ENCODE data around the gene RNF213.
"Not testable (repeated sequence)": the region's sequence is repeated elsewhere in the genome, so short reads cannot be mapped to it uniquely, and the experiment has no call there.

The RNF213 gene

DNA sequence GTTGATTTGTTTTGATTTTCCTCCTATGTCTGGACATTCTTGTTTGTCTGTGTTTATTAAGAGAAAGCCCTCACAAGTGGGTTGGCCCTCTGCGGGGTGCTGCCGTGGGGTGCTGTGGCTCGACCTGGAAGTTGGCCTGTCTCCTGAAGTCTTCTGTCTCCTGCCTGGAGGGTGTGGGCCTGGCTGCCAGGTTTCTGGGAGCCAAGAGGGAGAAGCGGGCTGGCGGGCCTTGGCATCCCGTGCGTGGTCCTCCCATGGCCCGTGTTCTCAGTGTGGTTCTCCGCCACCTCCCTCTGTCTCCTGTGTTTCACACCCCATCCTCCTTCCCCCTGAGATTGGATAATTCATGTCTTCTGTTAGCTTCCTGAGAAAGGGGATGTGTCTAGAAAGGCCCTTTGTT is 69.6 kb downstream of the RNF213 start:
- H3K4me3 ChIP-seq (ENCODE audit: low read depth, low read length) = no peak overlapping the region
- TF ChIP-seq, protein P1, sequence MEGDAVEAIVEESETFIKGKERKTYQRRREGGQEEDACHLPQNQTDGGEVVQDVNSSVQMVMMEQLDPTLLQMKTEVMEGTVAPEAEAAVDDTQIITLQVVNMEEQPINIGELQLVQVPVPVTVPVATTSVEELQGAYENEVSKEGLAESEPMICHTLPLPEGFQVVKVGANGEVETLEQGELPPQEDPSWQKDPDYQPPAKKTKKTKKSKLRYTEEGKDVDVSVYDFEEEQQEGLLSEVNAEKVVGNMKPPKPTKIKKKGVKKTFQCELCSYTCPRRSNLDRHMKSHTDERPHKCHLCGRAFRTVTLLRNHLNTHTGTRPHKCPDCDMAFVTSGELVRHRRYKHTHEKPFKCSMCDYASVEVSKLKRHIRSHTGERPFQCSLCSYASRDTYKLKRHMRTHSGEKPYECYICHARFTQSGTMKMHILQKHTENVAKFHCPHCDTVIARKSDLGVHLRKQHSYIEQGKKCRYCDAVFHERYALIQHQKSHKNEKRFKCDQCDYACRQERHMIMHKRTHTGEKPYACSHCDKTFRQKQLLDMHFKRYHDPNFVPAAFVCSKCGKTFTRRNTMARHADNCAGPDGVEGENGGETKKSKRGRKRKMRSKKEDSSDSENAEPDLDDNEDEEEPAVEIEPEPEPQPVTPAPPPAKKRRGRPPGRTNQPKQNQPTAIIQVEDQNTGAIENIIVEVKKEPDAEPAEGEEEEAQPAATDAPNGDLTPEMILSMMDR (conservative IDR thresholded peaks at IDR 0.05; ENCODE audit: low read depth, low read length) = no peak
- DNase-seq (ENCODE audit: low read depth) = no peak

DNA sequence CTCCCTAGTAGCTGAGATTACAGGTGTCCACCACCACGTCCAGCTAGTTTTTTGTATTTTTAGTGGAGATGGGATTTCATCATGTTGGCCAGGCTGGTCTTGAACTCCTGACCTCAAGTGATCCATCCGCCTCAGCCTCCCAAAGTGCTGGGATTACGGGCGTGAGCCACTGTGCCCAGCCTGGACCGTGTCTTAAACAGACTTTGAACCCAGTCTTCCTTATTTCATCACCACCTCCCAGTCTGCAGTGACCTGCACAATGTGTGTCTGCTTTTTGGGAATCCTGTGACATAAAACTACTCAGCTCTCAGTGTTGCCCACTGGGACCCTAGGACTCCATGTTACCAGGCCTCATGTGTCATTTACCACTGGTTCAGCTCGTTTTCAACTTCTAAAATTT is 70.3 kb downstream of the RNF213 start:
- DNase-seq (ENCODE audit: low read depth); H3K4me3 ChIP-seq (ENCODE audit: low read depth, low read length): not testable (repeated sequence)

- H3K4me3 ChIP-seq (ENCODE audit: low read depth, low read length) = no peak overlapping the region
- TF ChIP-seq, protein P1 (conservative IDR thresholded peaks at IDR 0.05; ENCODE audit: low read depth, low read length) = no peak
- DNase-seq (ENCODE audit: low read depth) = no peak
Measured at GRCh38 chr17:80331820-80332219, 71.2 kb downstream of the RNF213 start.

DNA sequence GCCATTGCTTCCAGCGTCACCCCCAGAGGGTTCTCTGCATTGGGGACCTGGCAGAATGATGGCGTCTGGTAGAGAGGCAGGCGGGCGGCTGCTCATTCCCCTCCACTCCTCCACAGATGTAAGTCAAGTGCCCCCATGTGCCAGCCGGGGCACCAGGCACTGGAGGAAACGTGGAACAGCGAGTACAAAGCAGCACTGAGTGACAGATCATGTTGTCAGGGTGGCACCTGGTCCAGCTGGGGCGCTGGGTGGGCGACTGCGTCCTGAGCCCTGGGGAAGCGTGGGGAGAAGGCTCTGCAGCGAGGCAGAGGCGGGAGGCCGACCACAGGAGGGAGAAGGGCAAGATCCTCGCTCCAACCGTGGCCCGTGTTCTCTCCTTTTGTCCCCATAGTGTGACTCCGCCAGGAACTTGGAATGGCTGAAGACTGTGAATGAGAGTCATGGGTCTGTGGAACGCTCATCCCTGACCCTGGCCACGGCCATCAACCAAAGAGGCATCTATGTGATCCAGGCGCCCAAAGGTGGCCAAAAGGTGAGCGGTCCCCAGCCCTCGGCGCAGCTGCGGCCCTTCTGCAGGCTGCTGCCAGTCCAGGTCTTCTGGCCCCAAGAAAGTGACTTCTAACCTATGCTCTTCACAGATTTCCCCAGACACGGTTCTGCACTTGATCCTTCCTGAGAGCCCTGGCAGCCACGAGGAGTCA is 76.7 kb downstream of the RNF213 start:
- no peak overlapping the region for H3K4me3 ChIP-seq (ENCODE audit: low read depth, low read length)
- TF ChIP-seq, protein P1 (conservative IDR thresholded peaks at IDR 0.05; ENCODE audit: low read depth, low read length) = no peak
- no peak for DNase-seq (ENCODE audit: low read depth)

- H3K4me3 ChIP-seq (ENCODE audit: low read depth, low read length) = no peak overlapping the region
- DNase-seq (ENCODE audit: low read depth) = no peak
- TF ChIP-seq, protein P1 (conservative IDR thresholded peaks at IDR 0.05; ENCODE audit: low read depth, low read length) = no peak
Measured at GRCh38 chr17:80339118-80339517, 78.5 kb downstream of the RNF213 start.

DNA sequence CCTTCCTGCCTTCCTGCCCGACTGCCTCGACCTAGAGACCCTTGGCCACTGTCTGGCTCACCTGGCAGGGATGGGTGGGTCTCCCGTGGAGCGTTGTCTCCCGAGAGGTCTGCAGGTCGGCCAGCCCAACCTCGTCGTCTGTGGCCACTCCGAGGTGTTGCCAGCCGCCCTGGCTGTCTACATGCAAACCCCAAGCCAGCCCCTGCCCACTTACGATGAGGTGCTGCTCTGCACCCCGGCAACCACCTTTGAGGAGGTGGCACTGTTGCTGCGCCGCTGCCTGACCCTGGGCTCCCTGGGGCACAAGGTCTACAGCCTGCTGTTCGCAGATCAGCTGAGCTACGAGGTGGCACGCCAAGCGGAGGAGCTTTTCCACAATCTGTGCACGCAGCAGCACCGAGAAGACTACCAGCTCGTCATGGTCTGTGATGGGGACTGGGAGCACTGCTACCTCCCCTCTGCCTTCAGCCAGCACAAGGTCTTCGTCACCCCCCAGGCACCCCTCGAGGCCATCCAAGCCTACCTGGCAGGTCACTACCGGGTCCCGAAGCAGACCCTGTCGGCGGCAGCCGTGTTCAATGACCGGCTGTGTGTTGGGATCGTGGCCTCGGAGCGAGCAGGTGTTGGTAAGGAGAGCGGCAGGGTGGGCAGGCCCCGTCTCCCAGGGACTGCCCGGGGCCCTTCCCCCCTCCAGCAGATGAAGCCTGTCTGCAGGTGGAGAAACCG is 79.2 kb downstream of the RNF213 start:
- DNase-seq (ENCODE audit: low read depth) = no peak
- H3K4me3 ChIP-seq (ENCODE audit: low read depth, low read length) = no peak overlapping the region
- TF ChIP-seq, protein P1 (conservative IDR thresholded peaks at IDR 0.05; ENCODE audit: low read depth, low read length) = no peak

DNA sequence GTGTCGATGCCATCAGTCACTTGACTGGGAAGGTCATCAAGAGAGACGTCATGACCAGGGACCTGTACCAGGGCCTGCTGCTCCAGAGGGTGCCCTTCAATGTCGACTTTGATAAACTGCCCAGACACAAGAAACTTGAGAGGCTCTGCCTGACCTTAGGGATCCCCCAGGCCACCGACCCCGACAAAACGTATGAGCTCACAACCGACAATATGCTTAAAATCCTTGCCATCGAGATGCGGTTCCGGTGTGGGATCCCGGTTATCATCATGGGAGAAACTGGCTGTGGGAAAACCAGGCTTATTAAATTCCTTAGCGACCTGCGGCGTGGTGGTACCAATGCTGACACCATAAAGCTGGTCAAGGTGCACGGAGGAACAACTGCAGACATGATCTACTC is 84.7 kb downstream of the RNF213 start:
- DNase-seq (ENCODE audit: low read depth) = no peak
- no peak overlapping the region for H3K4me3 ChIP-seq (ENCODE audit: low read depth, low read length)
- TF ChIP-seq, protein P1 (conservative IDR thresholded peaks at IDR 0.05; ENCODE audit: low read depth, low read length) = no peak
